OCI-LY7 (cell line): ENCODE data around the gene NXF1.

ENCODE experiments used
- CTCF ChIP-seq: fragments of 200-600 bp; sonication (generic); conservative IDR thresholded peaks from 2 replicates; pipeline ENCODE4 v1.5.1; 2014; ENCODE audit warnings: mild to moderate bottlenecking, antibody characterized with exemption, low read length, moderate library complexity, mixed read lengths
- EZH2phosphoT487 ChIP-seq: fragments of 200-600 bp; sonication (generic); IDR thresholded peaks from 2 replicates; pipeline ENCODE4 v1.6.1; 2018; ENCODE audit warnings: low read depth, borderline replicate concordance, mild to moderate bottlenecking, mixed run types, antibody characterized with exemption, low read length, moderate library complexity, mixed read lengths

- TF ChIP-seq CTCF (no peak), EZH2phosphoT487 (no peak)
Observed at GRCh38 chr11:62782753-62783152, 22.5 kb downstream of the NXF1 start.
